K562 (cell line): ENCODE data around the gene HAT1. TPM values are rescaled to one million over a fixed set of nuclear protein-coding genes. Genes with fewer than 3 reads are reported as not detected.

Source experiments
- ASH1L ChIP-seq: fragments of 450-650 bp; IDR thresholded peaks from 2 replicates; pipeline ENCODE4 v1.6.1; 2018; ENCODE audit warnings: borderline replicate concordance, mild to moderate bottlenecking, low read depth; ENCODE audit not compliant: partially characterized antibody
- BRCA1 ChIP-seq, 2 experiments: fragments of 450-650 bp in 1 of 2; sonication (generic) in 1 of 2; formaldehyde crosslinking in 1 of 2; IDR thresholded peaks; 2 replicates each; pipeline versions ENCODE4 v1.5.0 to v1.6.1; 2017 to 2020; ENCODE audit warnings: mild to moderate bottlenecking in 1 of 2, missing genetic modification reagents in 1 of 2
- CBFB ChIP-seq: sonication (generic); formaldehyde crosslinking; IDR thresholded peaks from 2 replicates; pipeline ENCODE4 v1.4.0; 2020; ENCODE audit warnings: mild to moderate bottlenecking, missing genetic modification reagents
- CGGBP1 ChIP-seq: fragments of 250-450 bp; sonication (Bioruptor Pico); IDR thresholded peaks from 2 replicates; pipeline ENCODE4 v1.9.0; 2021; ENCODE audit warnings: mild to moderate bottlenecking
- CXXC5 ChIP-seq: fragments of 250-450 bp; sonication (Bioruptor Pico); IDR thresholded peaks from 2 replicates; pipeline ENCODE4 v1.8.0; 2022; ENCODE audit warnings: inconsistent platforms, mild to moderate bottlenecking, moderate library complexity
- DPF2 ChIP-seq: fragments of 450-650 bp; IDR thresholded peaks from 2 replicates; pipeline ENCODE4 v1.6.1; 2016
- E2F4 ChIP-seq: sonication (generic); formaldehyde crosslinking; IDR thresholded peaks from 2 replicates; pipeline ENCODE4 v1.8.0; 2022; ENCODE audit warnings: mild to moderate bottlenecking, low read depth, missing genetic modification reagents
- HNRNPK ChIP-seq: fragments of 200-400 bp; formaldehyde crosslinking; IDR thresholded peaks from one replicate; pipeline ENCODE4 v1.6.1; 2018; ENCODE audit warnings: mild to moderate bottlenecking, low read depth, low read length; ENCODE audit not compliant: poor library complexity, severe bottlenecking
- HOMEZ ChIP-seq: fragments of 250-450 bp; sonication (Bioruptor Pico); IDR thresholded peaks from 2 replicates; pipeline ENCODE4 v1.4.0; 2020; ENCODE audit warnings: mild to moderate bottlenecking, moderate library complexity
- KLF16 ChIP-seq: IDR thresholded peaks from 2 replicates; pipeline ENCODE4 v1.6.1; 2016; ENCODE audit warnings: antibody characterized with exemption
- MAX ChIP-seq: sonication (generic); formaldehyde crosslinking; IDR thresholded peaks from 2 replicates; pipeline ENCODE4 v1.9.0; 2022; ENCODE audit warnings: mild to moderate bottlenecking, missing genetic modification reagents
- NFYB ChIP-seq: IDR thresholded peaks from 2 replicates; pipeline ENCODE4 v1.6.1; 2011; ENCODE audit warnings: mild to moderate bottlenecking, moderate library complexity; ENCODE audit not compliant: insufficient read length; ENCODE audit errors: extremely low read depth
- PRDM10 ChIP-seq: fragments of 450-650 bp; IDR thresholded peaks from 2 replicates; pipeline ENCODE4 v1.6.1; 2018; ENCODE audit not compliant: partially characterized antibody
- PRPF4 ChIP-seq: fragments of 200-400 bp; formaldehyde crosslinking; IDR thresholded peaks from one replicate; pipeline ENCODE4 v1.6.1; 2017; ENCODE audit warnings: low read length, low read depth, mild to moderate bottlenecking; ENCODE audit not compliant: insufficient read depth, poor library complexity, severe bottlenecking
- RBM39 ChIP-seq: fragments of 200-400 bp; formaldehyde crosslinking; optimal IDR thresholded peaks from 2 replicates; pipeline ENCODE3; 2018; ENCODE audit warnings: low read depth, low read length
- RFX1 ChIP-seq: fragments of 450-650 bp; IDR thresholded peaks from 2 replicates; pipeline ENCODE4 v1.6.1; 2016; ENCODE audit warnings: mild to moderate bottlenecking, moderate library complexity
- TSC22D4 ChIP-seq: fragments of 450-650 bp; IDR thresholded peaks from 2 replicates; pipeline ENCODE4 v1.6.1; 2016; ENCODE audit warnings: missing genetic modification characterization, missing biosample characterization, control low read depth
- ZNF431 ChIP-seq: sonication (generic); formaldehyde crosslinking; IDR thresholded peaks from 2 replicates; pipeline ENCODE4 v1.8.0; 2022; ENCODE audit warnings: mild to moderate bottlenecking, missing genetic modification reagents
- ZNF75A ChIP-seq: fragments of 450-650 bp; formaldehyde crosslinking; IDR thresholded peaks from 2 replicates; pipeline ENCODE4 v1.4.0; 2020; ENCODE audit warnings: mild to moderate bottlenecking
- ZNF79 ChIP-seq: fragments of 250-450 bp; sonication (Bioruptor Pico); IDR thresholded peaks from 2 replicates; pipeline ENCODE4 v1.4.0; 2020; ENCODE audit warnings: low read depth, mild to moderate bottlenecking, moderate library complexity
- ZZZ3 ChIP-seq: fragments of 450-650 bp; IDR thresholded peaks from 2 replicates; pipeline ENCODE4 v1.6.1; 2016; ENCODE audit warnings: antibody characterized with exemption, mild to moderate bottlenecking, moderate library complexity
- polyA plus RNA-seq, 8 experiments: library from polyadenylated mRNA; depleted of rRNA in 4 of 8; stranded (reverse) in 5 of 8; unstranded in 3 of 8; fragments of >200 nt; fragmentation: Nextera tagmentation in 2 of 8; fragmentation: Illumina TruSeq in 1 of 8; extraction: Ambion mirVana in 2 of 8; extraction: Trizol in 1 of 8; gene quantifications; 2 replicates each; pipeline versions ENCODE4 v1.2.1 to v1.2.3, GENCODE V29; 2011 to 2014; ENCODE audit warnings: inconsistent platforms in 1 of 8, missing spikeins in 1 of 8
- total RNA-seq, 7 experiments: library from RNA; depleted of rRNA in 6 of 7; stranded (reverse); fragments of >200 nt in 6 of 7; fragmentation: Illumina TruSeq in 2 of 7; extraction: Trizol in 2 of 7; gene quantifications; 2 replicates each; pipeline versions ENCODE4 v1.2.1 to v1.2.3, GENCODE V29; 2011 to 2021; ENCODE audit warnings: low replicate concordance in 1 of 7

The HAT1 gene
- total and polyA plus RNA-seq, 9 of the 15 experiments (the other 6 are each of a cell fraction or from before 2014, with no cell fraction given) = 125 to 384 (median 244) TPM

- TF ChIP-seq CBFB (CRISPR knock-in tag) (peak; percentile 49; the same call in 1 of the 2 replicates), TSC22D4 (tag) (no peak), E2F4 (CRISPR knock-in tag) (peak; percentile 63; the same call in 1 of the 2 replicates), HOMEZ (CRISPR knock-in tag) (no peak), HNRNPK (no peak), CXXC5 (CRISPR knock-in tag) (peak; percentile 94), ZNF431 (peak; percentile 79; the same call in 1 of the 2 replicates), CGGBP1 (no peak), RBM39 (peak; percentile 97), ZNF75A (CRISPR knock-in tag) (0 out of 2 replicates have a peak, but pooled peaks have one; percentile 18), PRPF4 (no peak), DPF2 (peak; percentile 25; the same call in 1 of the 2 replicates), NFYB (no peak), PRDM10 (peak; percentile 72), ZZZ3 (no peak), ASH1L (no peak), KLF16 (no peak; the same call in 1 of the 2 replicates), BRCA1 (IDR thresholded peaks at IDR 0.05) (no peak), BRCA1 (CRISPR knock-in tag; IDR thresholded peaks at IDR 0.05) (no peak), ZNF79 (CRISPR knock-in tag) (no peak), MAX (CRISPR knock-in tag) (peak; percentile 100), RFX1 (no peak)
Observed at GRCh38 chr2:171999604-172000469, 77.6 kb downstream of the HAT1 start, which contains the start of gene METAP1D (continued).
